Measurements from ENCODE around the gene RPP14.
A peak's percentile ranks its signal among the peaks of the same experiment; 100 is the strongest.
"Not testable (repeated sequence)": the region's sequence is repeated elsewhere in the genome, so short reads cannot be mapped to it uniquely, and the experiment has no call there.

RPP14 gene

GRCh38 chr3:58331593-58332152, 25.6 kb downstream of the RPP14 start:
- DNase-seq = no peak

- DNase-seq = peak in 57 of 58 donors; percentile 18 to 88 (median 77)
These were observed 26.6 kb downstream of the RPP14 start, which contains the start of gene PXK for GRCh38 chr3:58332575-58333188. Gene PXK (plus strand): TSS chr3:58332892. CDS start chr3:58332989, 97 bp downstream.

- peak in 30 of 58 donors; percentile 2 to 51 (median 24) for DNase-seq
These were observed 27.4 kb downstream of the RPP14 start for GRCh38 chr3:58333206-58334012.

GRCh38 chr3:58334013-58334321, 27.9 kb downstream of the RPP14 start:
- peak in 15 of 58 donors; percentile 7 to 72 (median 25) for DNase-seq

- no peak for DNase-seq
These were observed 28.4 kb downstream of the RPP14 start for GRCh38 chr3:58334506-58334884.

- no peak for DNase-seq
These were observed 29.6 kb downstream of the RPP14 start for GRCh38 chr3:58335652-58335947.

GRCh38 chr3:58336135-58336882, 30.3 kb downstream of the RPP14 start:
- no peak for DNase-seq

- DNase-seq = no peak
These were observed 31.1 kb downstream of the RPP14 start for GRCh38 chr3:58337190-58337589.

GRCh38 chr3:58339146-58339545, 33.1 kb downstream of the RPP14 start:
- not testable (repeated sequence) for DNase-seq

- no peak for DNase-seq
These were observed 34.7 kb downstream of the RPP14 start for GRCh38 chr3:58340594-58341244.

- no peak for DNase-seq
These were observed 35.3 kb downstream of the RPP14 start for GRCh38 chr3:58341376-58341775.

- peak in 13 of 58 donors; percentile 5 to 45 (median 19) for DNase-seq
These were observed 36.6 kb downstream of the RPP14 start for GRCh38 chr3:58342676-58343075.

- no peak for DNase-seq
These were observed 39.4 kb downstream of the RPP14 start for GRCh38 chr3:58345457-58345856.

GRCh38 chr3:58346368-58346767, 40.3 kb downstream of the RPP14 start:
- DNase-seq = no peak

GRCh38 chr3:58347984-58348383, 41.9 kb downstream of the RPP14 start:
- DNase-seq = no peak

GRCh38 chr3:58349792-58350626, 44.0 kb downstream of the RPP14 start:
- no peak for DNase-seq

GRCh38 chr3:58350627-58351013, 44.6 kb downstream of the RPP14 start:
- DNase-seq = no peak

- peak in 1 of 58 donors; percentile 9 for DNase-seq
These were observed 45.9 kb downstream of the RPP14 start for GRCh38 chr3:58351920-58352319.

- no peak for DNase-seq
These were observed 46.6 kb downstream of the RPP14 start for GRCh38 chr3:58352626-58353025.

GRCh38 chr3:58353722-58354553, 47.9 kb downstream of the RPP14 start:
- DNase-seq = no peak

Measured in anterior cingulate cortex (tissue), 58 donors.